Endothelial cell of umbilical vein (primary cell): ENCODE data around the gene PNPLA1.

Source experiments
- EZH2 ChIP-seq: IDR thresholded peaks from 2 replicates; pipeline ENCODE4 v1.6.1; 2012; ENCODE audit warnings: borderline replicate concordance, low read depth, mild to moderate bottlenecking, moderate library complexity, low read length, inconsistent platforms; ENCODE audit not compliant: severe bottlenecking
- POLR2A ChIP-seq: IDR thresholded peaks from 2 replicates; pipeline ENCODE4 v1.6.1; 2012; ENCODE audit warnings: low read depth, mild to moderate bottlenecking, control low read depth, low read length
- TF ChIP-seq, protein P1 (sequence below), 2 donors: IDR thresholded peaks; 1 replicate in 1 of 2; 2 replicates in 1 of 2; pipeline ENCODE4 v1.5.1; 2011; ENCODE audit warnings: low read length in 2 of 2, mild to moderate bottlenecking in 2 of 2, moderate library complexity in 2 of 2, control low read depth in 1 of 2, inconsistent platforms in 1 of 2, low read depth in 1 of 2; ENCODE audit not compliant: insufficient read depth in 1 of 2; ENCODE audit errors: extremely low read depth in 1 of 2

DNA sequence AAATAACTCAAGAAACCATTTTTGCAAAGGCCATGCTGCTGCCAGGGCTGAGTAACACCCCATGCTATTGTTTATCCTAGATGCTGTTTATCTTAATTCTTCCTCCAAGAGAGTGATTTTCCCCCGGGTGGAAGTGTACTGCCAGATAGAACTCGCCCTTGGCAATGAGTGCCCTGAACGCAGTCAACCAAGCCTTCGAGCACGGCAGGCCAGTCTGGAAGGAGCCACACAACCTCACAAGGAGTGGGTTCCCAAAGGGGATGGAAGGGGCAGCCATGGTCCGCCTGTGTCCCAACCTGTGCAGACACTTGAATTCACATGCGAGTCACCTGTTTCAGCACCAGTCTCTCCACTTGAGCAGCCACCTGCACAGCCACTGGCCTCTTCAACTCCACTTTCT lies 31.9 kb downstream of the PNPLA1 start:
- no peak for TF ChIP-seq EZH2
- no peak for TF ChIP-seq POLR2A
- TF ChIP-seq, protein P1, sequence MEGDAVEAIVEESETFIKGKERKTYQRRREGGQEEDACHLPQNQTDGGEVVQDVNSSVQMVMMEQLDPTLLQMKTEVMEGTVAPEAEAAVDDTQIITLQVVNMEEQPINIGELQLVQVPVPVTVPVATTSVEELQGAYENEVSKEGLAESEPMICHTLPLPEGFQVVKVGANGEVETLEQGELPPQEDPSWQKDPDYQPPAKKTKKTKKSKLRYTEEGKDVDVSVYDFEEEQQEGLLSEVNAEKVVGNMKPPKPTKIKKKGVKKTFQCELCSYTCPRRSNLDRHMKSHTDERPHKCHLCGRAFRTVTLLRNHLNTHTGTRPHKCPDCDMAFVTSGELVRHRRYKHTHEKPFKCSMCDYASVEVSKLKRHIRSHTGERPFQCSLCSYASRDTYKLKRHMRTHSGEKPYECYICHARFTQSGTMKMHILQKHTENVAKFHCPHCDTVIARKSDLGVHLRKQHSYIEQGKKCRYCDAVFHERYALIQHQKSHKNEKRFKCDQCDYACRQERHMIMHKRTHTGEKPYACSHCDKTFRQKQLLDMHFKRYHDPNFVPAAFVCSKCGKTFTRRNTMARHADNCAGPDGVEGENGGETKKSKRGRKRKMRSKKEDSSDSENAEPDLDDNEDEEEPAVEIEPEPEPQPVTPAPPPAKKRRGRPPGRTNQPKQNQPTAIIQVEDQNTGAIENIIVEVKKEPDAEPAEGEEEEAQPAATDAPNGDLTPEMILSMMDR (IDR thresholded peaks at IDR 0.05; ENCODE audit: extremely low read depth in 1 of 2, insufficient read depth in 1 of 2, low read depth in 1 of 2, low read length in 2 of 2), result no peak
